DND-41 (cell line): ENCODE measurements around the gene GSG1L2.

Source experiments
- CTCF ChIP-seq: IDR thresholded peaks from 2 replicates; pipeline ENCODE4 v1.5.1; 2012; ENCODE audit warnings: borderline replicate concordance, low read length, moderate library complexity, mild to moderate bottlenecking; ENCODE audit not compliant: poor library complexity, severe bottlenecking; ENCODE audit errors: extremely low read depth
- EZH2 ChIP-seq: IDR thresholded peaks from 3 replicates; pipeline ENCODE4 v1.6.1; 2012; ENCODE audit warnings: borderline replicate concordance, low read depth, mild to moderate bottlenecking, moderate library complexity, low read length, inconsistent platforms; ENCODE audit not compliant: severe bottlenecking

- TF ChIP-seq CTCF (no peak), EZH2 (no peak)
Observed at GRCh38 chr17:9821921-9822320, at the start of gene GSG1L2.
